OCI-LY7 (cell line): ENCODE measurements around the gene NT5C3A. TPM values are rescaled to one million over a fixed set of nuclear protein-coding genes. Genes with fewer than 3 reads are reported as not detected.

ENCODE experiments used
- BruUV-seq: library from RNA; stranded (reverse); fragments of 400-500 nt; replicated peaks from 2 replicates; lab custom pipeline; 2021; lab: Mats Ljungman, UMichigan
- CTCF ChIA-PET: fragments of 300-600 bp; sonication (Branson Sonifier 250); formaldehyde crosslinking; loops from one replicate; lab custom pipeline; 2022; ENCODE audit warnings: antibody characterized with exemption; ENCODE audit not compliant: unreplicated experiment; lab: Charles Lee
- POLR2A ChIA-PET: fragments of 300-600 bp; sonication (Branson Sonifier 250); formaldehyde crosslinking; loops from one replicate; lab custom pipeline; 2022; ENCODE audit warnings: antibody characterized with exemption; lab: Charles Lee
- DNase-seq: peaks from one replicate; pipeline ENCODE4 v3.0.0-alpha.2; 2015; ENCODE audit warnings: low spot score
- H2AFZ ChIP-seq: fragments of 200-600 bp; sonication (generic), shearing (Covaris generic); 2 replicates; pipeline ENCODE4 v1.6.1; 2014; ENCODE audit warnings: mild to moderate bottlenecking, antibody characterized with exemption, low read length, moderate library complexity
- H3K27ac ChIP-seq: fragments of 200-600 bp; sonication (generic); 2 replicates; pipeline ENCODE4 v1.5.1; 2014; ENCODE audit warnings: mixed run types, low read depth, mild to moderate bottlenecking, moderate library complexity, low read length, inconsistent platforms; ENCODE audit not compliant: poor library complexity, severe bottlenecking
- H3K36me3 ChIP-seq: fragments of 200-600 bp; sonication (generic); 2 replicates; pipeline ENCODE4 v1.6.1; 2014; ENCODE audit warnings: mild to moderate bottlenecking, antibody characterized with exemption, low read length, moderate library complexity, mixed read lengths; ENCODE audit not compliant: insufficient read depth
- H3K4me1 ChIP-seq: fragments of 200-600 bp; sonication (generic); 2 replicates; pipeline ENCODE4 v1.5.1; 2014; ENCODE audit warnings: mild to moderate bottlenecking, low read length; ENCODE audit not compliant: insufficient read depth, poor library complexity, severe bottlenecking
- H3K4me2 ChIP-seq: fragments of 200-600 bp; sonication (generic); 2 replicates; pipeline ENCODE4 v1.6.1; 2014; ENCODE audit warnings: mild to moderate bottlenecking, low read length
- H3K4me3 ChIP-seq: fragments of 200-600 bp; sonication (generic); 2 replicates; pipeline ENCODE4 v1.5.1; 2014; ENCODE audit warnings: mild to moderate bottlenecking, low read depth, low read length; ENCODE audit not compliant: poor library complexity, severe bottlenecking
- H3K79me2 ChIP-seq: fragments of 200-600 bp; sonication (generic); 2 replicates; pipeline ENCODE4 v1.6.1; 2016; ENCODE audit warnings: low read depth, mild to moderate bottlenecking, low read length, moderate library complexity, mixed read lengths; ENCODE audit not compliant: insufficient read depth
- H3K9me2 ChIP-seq: fragments of 200-600 bp; sonication (generic); 2 replicates; pipeline ENCODE4 v1.6.1; 2016; ENCODE audit warnings: mild to moderate bottlenecking, low read length, mixed read lengths; ENCODE audit not compliant: insufficient read depth
- H3K9me3 ChIP-seq: fragments of 200-600 bp; sonication (generic); 2 replicates; pipeline ENCODE4 v1.6.1; 2014; ENCODE audit warnings: mild to moderate bottlenecking, mixed run types, low read length, mixed read lengths
- H4K20me1 ChIP-seq: fragments of 200-600 bp; sonication (generic); 2 replicates; pipeline ENCODE4 v1.6.1; 2014; ENCODE audit warnings: mild to moderate bottlenecking, antibody characterized with exemption, low read length, moderate library complexity, mixed read lengths; ENCODE audit not compliant: insufficient read depth
- EZH2phosphoT487 ChIP-seq: fragments of 200-600 bp; sonication (generic); IDR thresholded peaks from 2 replicates; pipeline ENCODE4 v1.6.1; 2018; ENCODE audit warnings: low read depth, borderline replicate concordance, mild to moderate bottlenecking, mixed run types, antibody characterized with exemption, low read length, moderate library complexity, mixed read lengths
- intact Hi-C: fragments of 100-400 bp; cut with micrococcal nuclease; formaldehyde crosslinking; loops from one replicate; pipeline ENCODE4 v1.10.0; 2022; ENCODE audit not compliant: unreplicated experiment
- total RNA-seq, 2 experiments: library from RNA; depleted of rRNA in 1 of 2; stranded (reverse); fragments of >200 nt in 1 of 2; shearing (Covaris generic) in 1 of 2; gene quantifications; 2 replicates each; pipeline ENCODE4 v1.2.3, GENCODE V29; 2014 to 2022
- TF ChIP-seq, protein P1 (sequence below): fragments of 200-600 bp; sonication (generic); conservative IDR thresholded peaks from 2 replicates; pipeline ENCODE4 v1.5.1; 2014; ENCODE audit warnings: mild to moderate bottlenecking, antibody characterized with exemption, low read length, moderate library complexity, mixed read lengths

The NT5C3A gene
- total RNA-seq, 2 experiments from 2014 or later = 37.1 to 62.4 TPM

DNA sequence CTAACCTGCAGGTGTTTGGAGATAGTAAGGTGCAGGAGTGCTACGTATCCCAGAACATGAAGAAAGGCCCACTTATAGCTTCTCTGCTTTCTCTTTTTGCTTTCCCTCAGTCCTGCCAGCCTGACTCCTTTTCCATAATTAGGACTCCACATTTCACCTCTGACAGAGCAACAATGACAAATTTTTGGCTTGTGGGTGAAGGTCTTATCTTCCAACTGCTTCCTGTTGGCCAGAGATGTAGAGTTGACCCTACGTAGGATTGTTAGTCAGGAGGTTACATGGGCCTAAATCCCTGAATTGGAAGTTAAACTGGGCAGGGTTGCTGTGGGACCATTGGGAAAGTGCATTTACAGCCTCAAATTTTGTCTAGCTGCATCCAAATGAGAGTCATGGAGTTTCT lies 25.3 kb upstream of the NT5C3A start:
- Histone ChIP-seq H4K20me1 (no peaks in the 10 kb centered on the region), H3K36me3 (0 out of 2 replicates have a peak, but pooled peaks cover 3% of the 10 kb centered on the region), H3K9me3 (no peaks in the 10 kb centered on the region), H3K27ac (no peak overlapping the region), H3K79me2 (no peaks in the 10 kb centered on the region), H3K4me2 (no peak overlapping the region), H3K4me1 (no peaks in the 10 kb centered on the region), H2AFZ (no peak overlapping the region), H3K9me2 (no peaks in the 10 kb centered on the region), H3K4me3 (no peak overlapping the region)
- DNase-seq = no peak
- ChIA-PET CTCF (no interaction called here), POLR2A (interaction anchor here (0.9 to 1.1 kb wide), 2 partner anchors 15 to 25 kb away, joined by 3 to 4 read pairs; partner anchors contain the start of gene NT5C3A)
- TF ChIP-seq, protein P1, sequence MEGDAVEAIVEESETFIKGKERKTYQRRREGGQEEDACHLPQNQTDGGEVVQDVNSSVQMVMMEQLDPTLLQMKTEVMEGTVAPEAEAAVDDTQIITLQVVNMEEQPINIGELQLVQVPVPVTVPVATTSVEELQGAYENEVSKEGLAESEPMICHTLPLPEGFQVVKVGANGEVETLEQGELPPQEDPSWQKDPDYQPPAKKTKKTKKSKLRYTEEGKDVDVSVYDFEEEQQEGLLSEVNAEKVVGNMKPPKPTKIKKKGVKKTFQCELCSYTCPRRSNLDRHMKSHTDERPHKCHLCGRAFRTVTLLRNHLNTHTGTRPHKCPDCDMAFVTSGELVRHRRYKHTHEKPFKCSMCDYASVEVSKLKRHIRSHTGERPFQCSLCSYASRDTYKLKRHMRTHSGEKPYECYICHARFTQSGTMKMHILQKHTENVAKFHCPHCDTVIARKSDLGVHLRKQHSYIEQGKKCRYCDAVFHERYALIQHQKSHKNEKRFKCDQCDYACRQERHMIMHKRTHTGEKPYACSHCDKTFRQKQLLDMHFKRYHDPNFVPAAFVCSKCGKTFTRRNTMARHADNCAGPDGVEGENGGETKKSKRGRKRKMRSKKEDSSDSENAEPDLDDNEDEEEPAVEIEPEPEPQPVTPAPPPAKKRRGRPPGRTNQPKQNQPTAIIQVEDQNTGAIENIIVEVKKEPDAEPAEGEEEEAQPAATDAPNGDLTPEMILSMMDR = no peak
- no peak for TF ChIP-seq EZH2phosphoT487
- intact Hi-C loops = no loop called here
- no TSS peak for BruUV-seq

GRCh38 chr7:33087356-33087755 lies 24.8 kb upstream of the NT5C3A start:
- H3K9me3 ChIP-seq = no peaks in the 10 kb centered on the region
- CTCF ChIA-PET = no interaction called here
- POLR2A ChIA-PET = interaction anchor here (0.6 to 1.1 kb wide), 2 partner anchors 14 to 25 kb away, joined by 3 to 4 read pairs; no protein-coding TSS in a partner anchor
- H3K4me3 ChIP-seq = no peak overlapping the region
- H3K4me2 ChIP-seq = no peak overlapping the region
- no peak overlapping the region for H3K27ac ChIP-seq
- no peak overlapping the region for H2AFZ ChIP-seq
- no peaks in the 10 kb centered on the region for H3K79me2 ChIP-seq
- intact Hi-C loops = no loop called here
- no peaks in the 10 kb centered on the region for H4K20me1 ChIP-seq
- no TSS peak for BruUV-seq
- no peaks in the 10 kb centered on the region for H3K4me1 ChIP-seq
- H3K36me3 ChIP-seq = no peaks in the 10 kb centered on the region
- TF ChIP-seq, protein P1 = no peak
- TF ChIP-seq EZH2phosphoT487 = no peak
- DNase-seq = no peak
- H3K9me2 ChIP-seq = no peaks in the 10 kb centered on the region

GRCh38 chr7:33079763-33080690 lies 17.5 kb upstream of the NT5C3A start:
- Histone ChIP-seq H3K79me2 (no peaks in the 10 kb centered on the region), H3K9me3 (no peaks in the 10 kb centered on the region), H3K4me1 (peaks cover 9% of the 10 kb centered on the region), H3K36me3 (no peaks in the 10 kb centered on the region), H3K4me2 (no peak overlapping the region), H2AFZ (no peak overlapping the region), H3K9me2 (no peaks in the 10 kb centered on the region), H3K27ac (no peak overlapping the region), H4K20me1 (no peaks in the 10 kb centered on the region), H3K4me3 (no peak overlapping the region)
- POLR2A ChIA-PET = interaction anchor here (0.7 to 0.8 kb wide), 2 partner anchors 18 to 68 kb away, joined by 3 read pairs; partner anchors contain the start of gene NT5C3A
- TF ChIP-seq EZH2phosphoT487 = no peak
- TF ChIP-seq, protein P1 = no peak
- intact Hi-C loops = no loop called here
- CTCF ChIA-PET = no interaction called here
- DNase-seq = no peak
- BruUV-seq = no TSS peak
